IPS DF 6.9 (cell line): Measurements from ENCODE around the gene WDR87.

Experiments
- DNase-seq: peaks from one replicate; pipeline ENCODE4 v3.0.0-alpha.2; 2013; ENCODE audit warnings: low read depth, low spot score
- H3K27ac ChIP-seq: one replicate; pipeline ENCODE4 v1.5.1; 2013; ENCODE audit warnings: low read length, control low read depth
- H3K27me3 ChIP-seq: 2 replicates; pipeline ENCODE4 v1.6.1; 2013; ENCODE audit warnings: mild to moderate bottlenecking, low read length; ENCODE audit not compliant: control insufficient read depth, insufficient read depth
- H3K36me3 ChIP-seq: 2 replicates; pipeline ENCODE4 v1.6.1; 2013; ENCODE audit warnings: low read length; ENCODE audit not compliant: control insufficient read depth, insufficient read depth
- H3K4me1 ChIP-seq: 2 replicates; pipeline ENCODE4 v1.6.1; 2013; ENCODE audit warnings: low read length; ENCODE audit not compliant: control insufficient read depth, insufficient read depth
- H3K4me3 ChIP-seq: 2 replicates; pipeline ENCODE4 v1.5.1; 2013; ENCODE audit warnings: mild to moderate bottlenecking, low read length
- H3K9me3 ChIP-seq: 2 replicates; pipeline ENCODE4 v1.6.1; 2013; ENCODE audit warnings: low read length, inconsistent platforms; ENCODE audit not compliant: control insufficient read depth, insufficient read depth
- WGBS: extraction: QIAGEN DNeasy Blood & Tissue Kit; methylation state at CpG from one replicate; pipeline ENCODE4 v1.1.7; 2013; ENCODE audit warnings: mixed read lengths, missing lambda C conversion rate; ENCODE audit not compliant: insufficient read length, insufficient coverage; 5-methylcytosine and 5-hydroxymethylcytosine counted together

Gene WDR87

DNA sequence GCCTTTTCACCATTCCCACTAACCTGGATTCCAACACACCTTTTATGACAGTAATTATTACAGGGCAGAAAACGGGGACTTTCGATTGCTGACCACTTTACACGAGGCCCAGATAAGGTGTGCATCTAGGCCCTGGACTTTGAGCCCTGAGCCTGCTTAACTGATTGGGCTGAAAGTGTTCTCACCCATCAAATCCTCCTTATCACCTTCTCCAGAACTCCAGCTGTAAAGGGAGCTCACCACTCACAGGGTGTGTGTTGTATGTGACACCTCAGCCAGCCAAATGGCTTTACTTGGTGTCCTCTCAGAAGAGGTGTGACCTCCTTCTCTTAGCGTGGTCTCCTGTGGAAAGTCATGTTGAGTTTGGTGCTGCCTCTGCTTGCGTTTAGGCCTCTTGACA is 37.1 kb upstream of the WDR87 start:
- Histone ChIP-seq H3K9me3 (no peaks in the 10 kb centered on the region), H3K27me3 (no peaks in the 10 kb centered on the region), H3K4me3 (no peak overlapping the region), H3K36me3 (no peaks in the 10 kb centered on the region), H3K4me1 (no peaks in the 10 kb centered on the region), H3K27ac (no peak overlapping the region)
- no CpG with 5 or more reads among the region's 5 CpGs for WGBS
- DNase-seq, result no peak

DNA sequence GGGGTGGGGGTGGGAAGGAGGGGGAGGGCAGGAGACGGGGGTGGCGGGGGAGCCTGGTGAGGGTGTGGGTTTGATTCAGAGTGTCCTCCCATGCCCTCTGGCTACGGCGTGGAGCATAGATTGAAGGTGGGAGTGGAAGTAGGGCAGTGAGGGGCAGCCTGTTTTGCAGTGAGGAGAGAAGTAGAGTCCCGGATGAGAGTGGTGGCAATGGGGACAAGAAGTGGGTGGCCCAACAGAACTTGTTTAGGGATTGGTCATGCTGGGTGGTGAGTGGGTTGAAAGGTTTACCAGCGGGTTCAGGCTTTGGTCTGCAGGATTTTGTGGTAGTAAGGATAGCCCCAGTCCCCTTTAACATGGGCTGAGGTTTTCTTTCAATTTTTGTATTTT is 36.1 kb upstream of the WDR87 start:
- Histone ChIP-seq H3K9me3 (no peaks in the 10 kb centered on the region), H3K4me1 (no peaks in the 10 kb centered on the region), H3K27ac (no peak overlapping the region), H3K4me3 (no peak overlapping the region), H3K27me3 (no peaks in the 10 kb centered on the region), H3K36me3 (no peaks in the 10 kb centered on the region)
- WGBS, result no CpG with 5 or more reads among the region's 6 CpGs
- DNase-seq, result no peak

DNA sequence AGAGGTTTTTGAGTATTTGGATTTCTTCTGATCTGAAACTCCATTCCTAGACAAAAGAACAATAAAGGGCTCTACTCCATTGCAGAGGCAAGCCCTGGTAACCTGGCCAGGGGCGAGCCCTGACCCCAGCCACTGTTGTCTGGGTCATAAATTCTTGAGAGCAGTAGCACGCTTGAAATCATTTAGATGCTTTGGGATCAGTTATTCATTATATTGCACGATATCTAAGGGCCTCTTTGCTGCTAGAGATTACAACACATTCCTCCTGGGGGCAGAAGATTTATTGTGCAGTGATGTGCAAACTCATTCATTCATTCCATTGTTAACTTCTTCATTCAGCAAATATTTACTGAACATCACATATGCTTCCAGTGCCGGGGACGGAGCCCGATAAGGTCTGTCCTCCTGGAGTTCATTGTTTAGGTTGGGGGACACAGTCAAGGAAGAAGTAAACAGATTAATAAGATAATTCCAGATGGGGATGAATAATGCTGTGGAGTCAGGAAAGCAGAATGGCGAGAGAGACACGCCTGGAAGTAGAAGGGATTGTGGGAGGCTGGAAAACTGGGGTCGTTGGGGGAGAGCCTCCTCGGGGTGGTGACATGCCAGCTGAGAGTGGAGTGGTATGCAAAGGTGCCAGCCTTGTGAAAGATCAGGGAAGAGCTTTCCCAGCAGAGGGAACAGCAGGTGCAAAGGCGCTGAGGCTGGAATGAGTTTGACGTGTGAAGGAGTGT is 35.6 kb upstream of the WDR87 start:
- no peaks in the 10 kb centered on the region for H3K9me3 ChIP-seq
- no CpG with 5 or more reads among the region's 12 CpGs for WGBS
- DNase-seq, result no peak
- no peaks in the 10 kb centered on the region for H3K27me3 ChIP-seq
- no peaks in the 10 kb centered on the region for H3K4me1 ChIP-seq
- no peak overlapping the region for H3K27ac ChIP-seq
- no peak overlapping the region for H3K4me3 ChIP-seq
- H3K36me3 ChIP-seq, result no peaks in the 10 kb centered on the region

DNA sequence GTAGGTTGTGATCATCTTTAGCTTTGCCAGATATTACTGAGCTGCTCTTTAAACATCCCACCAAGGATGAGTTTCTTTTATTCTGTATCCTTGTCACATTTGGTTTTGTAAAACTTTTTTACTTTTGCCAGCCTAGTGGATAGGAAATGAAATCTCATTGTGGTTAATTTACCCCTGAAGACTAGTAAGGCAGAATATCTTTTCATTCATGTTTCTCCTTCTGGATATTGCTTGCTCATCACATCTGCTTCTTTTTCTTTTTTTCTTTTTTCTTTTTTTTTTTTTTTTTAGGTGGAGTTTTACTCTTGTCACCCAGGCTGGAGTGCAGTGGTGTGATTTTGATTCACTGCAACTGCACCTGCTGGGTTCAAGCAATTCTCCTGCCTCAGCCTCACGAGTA is 32.0 kb upstream of the WDR87 start:
- Histone ChIP-seq H3K27me3 (no peaks in the 10 kb centered on the region), H3K4me3 (no peak overlapping the region), H3K9me3 (no peaks in the 10 kb centered on the region; the same call in 1 of the 2 replicates), H3K36me3 (no peaks in the 10 kb centered on the region), H3K4me1 (peaks cover 2% of the 10 kb centered on the region; the same call in 1 of the 2 replicates), H3K27ac (no peak overlapping the region)
- no peak for DNase-seq
- no CpG with 5 or more reads among the region's 1 CpG for WGBS

DNA sequence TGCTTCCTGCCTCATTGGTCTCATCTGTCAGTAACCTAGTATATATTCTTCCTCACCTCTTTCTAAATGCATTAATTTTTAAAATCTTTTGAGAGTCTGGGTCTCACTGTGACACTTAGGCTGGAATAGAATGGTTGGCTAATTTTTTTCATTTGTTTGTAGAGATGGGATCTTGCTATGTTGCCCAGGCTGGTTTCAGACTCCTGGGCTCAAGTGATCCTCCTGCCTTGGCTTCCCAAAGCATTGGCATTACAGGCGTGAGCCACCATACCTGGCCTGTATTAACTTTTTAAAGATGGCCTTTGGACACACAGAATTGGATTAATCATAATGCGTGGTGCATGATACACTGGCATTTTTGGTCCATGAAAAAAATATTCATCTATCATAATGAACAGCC is 30.5 kb upstream of the WDR87 start:
- no peaks in the 10 kb centered on the region for H3K36me3 ChIP-seq
- H3K9me3 ChIP-seq, result no peaks in the 10 kb centered on the region; the same call in 1 of the 2 replicates
- H3K4me3 ChIP-seq, result no peak overlapping the region
- peaks cover 8% of the 10 kb centered on the region; the same call in 1 of the 2 replicates for H3K4me1 ChIP-seq
- no peaks in the 10 kb centered on the region for H3K27me3 ChIP-seq
- no CpG with 5 or more reads among the region's 2 CpGs for WGBS
- DNase-seq, result no peak
- no peak overlapping the region for H3K27ac ChIP-seq

DNA sequence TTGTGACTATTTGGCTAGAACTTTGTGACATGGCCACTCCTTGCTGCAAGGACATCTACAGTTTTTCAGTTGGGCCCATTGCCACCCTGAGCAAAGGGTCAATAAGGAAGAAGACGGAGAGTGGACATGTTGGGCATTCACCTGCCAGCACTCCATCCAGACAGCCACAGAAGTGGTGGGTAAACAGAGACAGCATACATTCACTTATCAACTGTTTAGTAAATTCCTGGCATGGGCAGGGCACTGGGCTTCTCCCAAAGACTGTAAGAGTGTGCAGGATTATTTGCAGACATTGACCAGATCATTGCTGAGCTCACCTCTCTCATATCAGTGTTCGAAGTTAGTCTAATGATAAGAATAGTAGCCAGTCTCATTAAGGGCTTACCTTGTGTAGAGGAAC is 29.8 kb upstream of the WDR87 start:
- H3K9me3 ChIP-seq, result no peaks in the 10 kb centered on the region; the same call in 1 of the 2 replicates
- no peak for DNase-seq
- no peaks in the 10 kb centered on the region for H3K27me3 ChIP-seq
- H3K4me1 ChIP-seq, result peaks cover 8% of the 10 kb centered on the region; the same call in 1 of the 2 replicates
- H3K4me3 ChIP-seq, result no peak overlapping the region
- no peaks in the 10 kb centered on the region for H3K36me3 ChIP-seq
- H3K27ac ChIP-seq, result no peak overlapping the region
- no CpG with 5 or more reads among the region's 2 CpGs for WGBS

DNA sequence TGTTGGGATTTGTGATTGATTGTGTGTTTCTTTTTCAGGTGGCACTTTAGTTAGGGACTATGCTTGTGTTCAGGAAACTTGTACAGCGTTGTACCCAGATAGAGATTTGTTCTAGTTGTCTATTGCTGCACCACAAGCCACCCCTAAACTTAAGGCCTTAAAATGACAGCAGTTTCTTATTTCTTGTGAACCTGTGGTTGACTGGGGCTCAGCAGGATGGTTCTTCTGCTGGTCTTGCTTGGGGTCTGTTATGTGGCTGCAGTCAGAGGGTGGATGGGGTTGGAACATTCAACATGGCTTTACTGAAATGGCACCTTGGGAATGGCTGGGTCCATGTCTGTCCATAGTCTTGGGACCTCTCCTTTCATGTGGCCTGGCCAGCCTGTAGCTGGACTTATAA is 28.9 kb upstream of the WDR87 start:
- H3K4me1 ChIP-seq, result peaks cover 10% of the 10 kb centered on the region
- no CpG with 5 or more reads among the region's 1 CpG for WGBS
- H3K27me3 ChIP-seq, result no peaks in the 10 kb centered on the region
- no peaks in the 10 kb centered on the region; the same call in 1 of the 2 replicates for H3K9me3 ChIP-seq
- no peak overlapping the region for H3K4me3 ChIP-seq
- DNase-seq, result no peak
- no peaks in the 10 kb centered on the region for H3K36me3 ChIP-seq
- no peak overlapping the region for H3K27ac ChIP-seq

DNA sequence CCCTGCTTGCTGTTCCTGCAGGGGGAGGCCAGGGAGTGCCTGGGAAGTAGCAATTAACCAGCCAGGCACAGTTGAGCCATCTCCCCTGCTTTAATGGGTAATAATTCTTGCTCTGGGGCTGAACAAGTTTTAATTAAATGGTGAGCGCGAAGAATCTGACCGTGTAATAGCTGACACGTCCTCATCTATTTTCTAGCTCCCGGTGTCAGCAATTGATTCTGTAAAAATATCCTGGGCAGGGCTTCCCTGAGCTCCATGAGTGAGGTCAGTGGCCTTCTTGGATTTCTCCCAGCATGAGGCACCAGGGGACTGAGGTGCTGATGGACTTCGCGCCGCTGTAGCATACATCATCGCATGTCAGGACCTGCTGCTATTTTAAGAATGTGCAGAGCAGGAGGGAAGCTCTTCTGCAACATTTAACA is 27.6 kb upstream of the WDR87 start:
- Histone ChIP-seq H3K27ac (no peak overlapping the region), H3K9me3 (no peaks in the 10 kb centered on the region; the same call in 1 of the 2 replicates), H3K36me3 (no peaks in the 10 kb centered on the region), H3K4me3 (no peak overlapping the region), H3K27me3 (no peaks in the 10 kb centered on the region), H3K4me1 (peaks cover 10% of the 10 kb centered on the region)
- no peak for DNase-seq
- no CpG with 5 or more reads among the region's 9 CpGs for WGBS

DNA sequence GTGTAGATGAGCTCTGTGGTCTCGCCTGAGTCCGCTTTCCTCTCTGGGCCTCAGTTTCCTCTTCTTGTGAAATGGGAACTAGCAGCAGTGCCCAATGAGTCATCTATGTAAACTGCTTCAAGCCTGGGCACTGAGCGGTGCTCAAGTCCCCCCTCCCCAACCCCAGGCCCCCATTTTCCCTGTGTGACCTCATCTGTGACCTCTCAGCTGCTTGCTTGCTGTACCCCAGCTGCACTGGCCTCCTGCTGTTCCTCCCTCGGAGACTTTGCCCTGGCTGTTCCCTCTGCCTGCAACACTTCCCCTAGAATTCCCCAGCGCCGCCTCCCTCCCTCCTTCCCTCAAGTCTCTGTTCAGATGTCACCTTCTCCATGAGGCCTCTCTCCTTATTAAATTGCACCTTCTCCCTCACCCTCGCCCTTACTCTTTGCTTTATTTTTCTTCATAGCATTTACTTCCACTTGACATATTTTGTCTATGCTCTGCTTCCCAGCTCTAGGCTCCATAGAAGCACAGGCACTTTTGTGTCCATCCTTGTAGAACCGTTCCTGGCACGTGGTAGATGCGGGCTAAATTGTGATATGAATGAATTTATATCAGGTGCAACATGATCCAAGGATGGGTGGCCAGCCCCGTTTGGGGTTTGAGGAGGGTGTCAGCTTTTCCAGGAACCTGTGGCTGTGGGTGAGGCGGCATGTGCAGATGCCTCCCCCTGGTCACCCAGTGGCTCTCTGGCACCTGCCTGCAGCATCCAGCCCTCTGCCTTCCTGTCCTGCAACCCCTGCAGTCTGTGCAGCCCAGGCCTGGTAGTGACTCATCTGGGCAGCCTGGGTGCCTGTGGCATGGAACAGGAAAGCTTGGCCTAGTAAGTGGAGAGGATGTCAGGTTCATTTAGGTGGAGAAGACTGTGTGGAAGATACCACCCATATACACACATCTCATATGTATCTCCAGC is 26.9 kb upstream of the WDR87 start:
- H3K4me1 ChIP-seq, result peaks cover 12% of the 10 kb centered on the region
- no peak overlapping the region for H3K4me3 ChIP-seq
- no CpG with 5 or more reads among the region's 12 CpGs for WGBS
- H3K9me3 ChIP-seq, result no peaks in the 10 kb centered on the region; the same call in 1 of the 2 replicates
- no peak for DNase-seq
- H3K27me3 ChIP-seq, result no peaks in the 10 kb centered on the region
- H3K36me3 ChIP-seq, result no peaks in the 10 kb centered on the region
- no peak overlapping the region for H3K27ac ChIP-seq

DNA sequence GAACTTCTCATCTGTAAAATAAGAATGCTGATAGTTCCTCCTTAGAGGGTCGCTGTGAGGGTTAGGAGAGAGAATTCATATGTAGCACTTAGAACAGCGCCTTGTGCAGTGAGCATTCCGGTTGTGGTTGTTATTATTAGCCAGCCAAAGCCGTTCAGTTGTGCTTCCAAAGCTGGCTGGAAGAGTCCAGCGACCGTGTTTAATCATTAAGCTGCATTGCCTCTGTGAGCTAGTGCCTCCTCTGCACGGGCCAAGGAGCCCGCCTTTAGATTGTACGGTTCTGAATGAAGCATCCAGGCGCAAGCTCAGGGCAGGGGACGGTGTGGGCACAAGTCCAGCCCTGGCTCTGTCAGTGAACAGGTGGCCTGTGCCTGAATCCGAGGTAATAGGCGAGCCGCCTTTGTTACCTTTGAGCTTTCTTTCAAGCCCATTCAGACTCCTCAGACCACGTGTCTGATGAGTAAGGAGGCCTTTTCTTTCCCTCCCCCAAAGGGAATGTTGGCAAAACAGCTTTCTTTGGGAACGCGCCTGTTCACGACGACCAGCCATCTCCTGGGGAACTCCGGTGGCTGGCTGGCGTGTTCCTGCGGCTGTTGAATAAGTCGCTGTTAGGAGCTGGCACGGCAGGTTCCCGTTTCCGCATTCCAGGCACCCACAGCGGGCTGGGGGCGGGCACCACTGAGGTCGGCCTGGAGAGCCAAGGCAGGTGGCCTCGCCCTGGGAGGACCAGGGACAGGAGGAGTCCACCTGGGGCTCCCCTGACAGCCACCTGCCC is 25.7 kb upstream of the WDR87 start:
- no peak overlapping the region; the same call in 1 of the 2 replicates for H3K4me3 ChIP-seq
- no peaks in the 10 kb centered on the region; the same call in 1 of the 2 replicates for H3K9me3 ChIP-seq
- WGBS, result no CpG with 5 or more reads among the region's 30 CpGs
- H3K36me3 ChIP-seq, result no peaks in the 10 kb centered on the region
- DNase-seq, result peak; percentile 39
- peak overlapping the region; percentile 14 for H3K27ac ChIP-seq
- peaks cover 13% of the 10 kb centered on the region for H3K4me1 ChIP-seq
- H3K27me3 ChIP-seq, result no peaks in the 10 kb centered on the region
